HCT116 (cell line): ENCODE results near the gene PRRG2. TPM values are rescaled to one million over a fixed set of nuclear protein-coding genes. Genes with fewer than 3 reads are reported as not detected.

Experiments used
- ATAC-seq: fragments of 200-7000 bp; cut with Tn5 transposase; 2 replicates; pipeline ENCODE4 v1.9.1; 2020; ENCODE audit warnings: mild to moderate bottlenecking, moderate library complexity
- BruUV-seq: library from RNA; stranded (reverse); fragments of 400-500 nt; replicated peaks from 2 replicates; lab custom pipeline; 2021; lab: Mats Ljungman, UMichigan
- CTCF ChIA-PET: fragments of 300-600 bp; sonication (Branson Sonifier 250); formaldehyde crosslinking; loops from one replicate; lab custom pipeline; 2021; ENCODE audit warnings: antibody characterized with exemption; lab: Charles Lee
- POLR2A ChIA-PET: fragments of 300-600, 350-600 bp; sonication (Branson Sonifier 250); formaldehyde crosslinking; loops from one replicate; lab custom pipeline; 2021; ENCODE audit warnings: antibody characterized with exemption; lab: Charles Lee
- RAD21 ChIA-PET, 2 experiments: fragments of 300-600 bp; sonication (Branson Sonifier 250); formaldehyde crosslinking; loops; one replicate each; lab custom pipeline; 2023; ENCODE audit warnings: low total read pairs in 2 of 2; ENCODE audit not compliant: uncharacterized antibody in 2 of 2, unreplicated experiment in 2 of 2, low non-redundant PET in 1 of 2; lab: Charles Lee
- DNase-seq: peaks from one replicate; pipeline ENCODE4 v3.0.0-alpha.2; 2010; ENCODE audit warnings: low read depth, low spot score
- H2AFZ ChIP-seq: fragments of 200-600 bp; shearing (Covaris generic), sonication (generic); 2 replicates; pipeline ENCODE4 v1.6.1; 2017; ENCODE audit warnings: low read depth, mixed run types, mixed read lengths, antibody characterized with exemption, low read length; ENCODE audit not compliant: poor library complexity, severe bottlenecking
- H3K27ac ChIP-seq: 2 replicates; pipeline ENCODE4 v1.5.1; 2012; ENCODE audit warnings: low read depth, low read length
- H3K27me3 ChIP-seq: fragments of 200-600 bp; sonication (generic); 2 replicates; pipeline ENCODE4 v1.6.1; 2016; ENCODE audit warnings: mixed run types, low read length, mixed read lengths; ENCODE audit not compliant: insufficient read depth
- H3K36me3 ChIP-seq, 2 experiments: fragments of 200-500 bp in 1 of 2; fragments of 200-600 bp in 1 of 2; sonication (Bioruptor generic) in 1 of 2; sonication (generic) in 1 of 2; 2 replicates each; pipeline versions ENCODE4 v1.5.1 to v1.6.1; 2014 to 2016; ENCODE audit warnings: low read length in 2 of 2, inconsistent platforms in 1 of 2, mixed read lengths in 1 of 2, mixed run types in 1 of 2; ENCODE audit not compliant: insufficient read depth in 2 of 2, control insufficient read depth in 1 of 2
- H3K4me1 ChIP-seq, 2 experiments: fragments of 200-600 bp in 1 of 2; sonication (generic) in 1 of 2; 2 replicates each; pipeline versions ENCODE4 v1.5.1 to v1.6.1; 2012 to 2017; ENCODE audit warnings: low read length in 2 of 2, inconsistent platforms in 1 of 2, mild to moderate bottlenecking in 1 of 2, mixed read lengths in 1 of 2, mixed run types in 1 of 2, moderate library complexity in 1 of 2; ENCODE audit not compliant: insufficient read depth in 2 of 2, control insufficient read depth in 1 of 2
- H3K4me2 ChIP-seq: fragments of 200-600 bp; sonication (generic); 2 replicates; pipeline ENCODE4 v1.6.1; 2017; ENCODE audit warnings: mixed run types, low read length, mixed read lengths
- H3K4me3 ChIP-seq, 2 experiments: fragments of 200-600 bp in 1 of 2; sonication (generic) in 1 of 2; replicated peaks in 1 of 2; 2 replicates each; pipeline ENCODE4 v1.5.1; 2011 to 2016; ENCODE audit warnings: low read length in 2 of 2, control low read depth in 1 of 2, low read depth in 1 of 2, mild to moderate bottlenecking in 1 of 2, mixed read lengths in 1 of 2, mixed run types in 1 of 2
- H3K79me2 ChIP-seq: fragments of 200-600 bp; sonication (generic); 2 replicates; pipeline ENCODE4 v1.6.1; 2017; ENCODE audit warnings: mild to moderate bottlenecking, mixed run types, low read length, moderate library complexity, mixed read lengths; ENCODE audit not compliant: insufficient read depth
- H3K9ac ChIP-seq: fragments of 200-600 bp; sonication (generic); 2 replicates; pipeline ENCODE4 v1.6.1; 2016; ENCODE audit warnings: low read length, mixed read lengths
- H3K9me2 ChIP-seq: fragments of 200-600 bp; sonication (generic), shearing (Covaris generic); 2 replicates; pipeline ENCODE4 v1.6.1; 2017; ENCODE audit warnings: mixed run types, mild to moderate bottlenecking, moderate library complexity; ENCODE audit not compliant: insufficient read depth
- H3K9me3 ChIP-seq, 2 experiments: fragments of 200-500 bp in 1 of 2; fragments of 200-600 bp in 1 of 2; sonication (Bioruptor generic) in 1 of 2; sonication (generic) in 1 of 2; 2 replicates each; pipeline ENCODE4 v1.6.1; 2014 to 2017; ENCODE audit warnings: low read length in 2 of 2, mixed read lengths in 2 of 2, inconsistent platforms in 1 of 2, low read depth in 1 of 2, mild to moderate bottlenecking in 1 of 2, mixed run types in 1 of 2, moderate library complexity in 1 of 2; ENCODE audit not compliant: control insufficient read depth in 1 of 2, insufficient read depth in 1 of 2
- H4K20me1 ChIP-seq: fragments of 200-600 bp; sonication (generic), shearing (Covaris generic); 2 replicates; pipeline ENCODE4 v1.6.1; 2017; ENCODE audit warnings: mixed run types, mild to moderate bottlenecking, moderate library complexity; ENCODE audit not compliant: insufficient read depth
- EGR1 ChIP-seq: IDR thresholded peaks from 2 replicates; pipeline ENCODE4 v1.6.1; 2012; ENCODE audit warnings: low read depth
- EZH2phosphoT487 ChIP-seq: fragments of 200-600 bp; IDR thresholded peaks from 2 replicates; pipeline ENCODE4 v1.6.1; 2018; ENCODE audit warnings: antibody characterized with exemption, borderline replicate concordance
- POLR2AphosphoS5 ChIP-seq: IDR thresholded peaks from 2 replicates; pipeline ENCODE4 v1.6.1; 2011; ENCODE audit warnings: mild to moderate bottlenecking, low read depth, low read length, moderate library complexity
- RAD21 ChIP-seq: IDR thresholded peaks from 2 replicates; pipeline ENCODE4 v1.6.1; 2012; ENCODE audit warnings: low read depth, mild to moderate bottlenecking
- REST ChIP-seq: IDR thresholded peaks from 2 replicates; pipeline ENCODE4 v1.6.1; 2012; ENCODE audit warnings: low read depth
- SP1 ChIP-seq: IDR thresholded peaks from 2 replicates; pipeline ENCODE4 v1.6.1; 2012; ENCODE audit warnings: low read depth
- TCF7L2 ChIP-seq: IDR thresholded peaks from 2 replicates; pipeline ENCODE4 v1.7.0; 2011; ENCODE audit warnings: borderline replicate concordance, inconsistent platforms; ENCODE audit not compliant: insufficient read depth, insufficient read length; ENCODE audit errors: extremely low read depth
- YY1 ChIP-seq: IDR thresholded peaks from 2 replicates; pipeline ENCODE4 v1.6.1; 2011; ENCODE audit warnings: low read length, low read depth, moderate library complexity, mild to moderate bottlenecking; ENCODE audit not compliant: insufficient replicate concordance; ENCODE audit errors: extremely low read depth
- ZFX ChIP-seq: fragments of 450-650 bp; IDR thresholded peaks from 2 replicates; pipeline ENCODE4 v1.6.1; 2017
- intact Hi-C: fragments of 100-400 bp; cut with micrococcal nuclease; formaldehyde crosslinking; loops from 2 replicates; pipeline ENCODE4 v1.10.0; 2022
- total RNA-seq: library from RNA; stranded (reverse); gene quantifications from one replicate; pipeline ENCODE4 v1.2.1, GENCODE V29; 2021; ENCODE audit not compliant: unreplicated experiment

The PRRG2 gene
- total RNA-seq, 1 experiment from 2014 or later = 6.2 TPM

- Histone ChIP-seq H3K4me3 (peak overlapping the region; percentile 68 to 92), H3K9me3 (no peaks in the 10 kb centered on the region), H4K20me1 (no peaks in the 10 kb centered on the region), H3K36me3 (no peaks in the 10 kb centered on the region; a peak in 1 of 4 replicates), H2AFZ (no peak overlapping the region), H3K27me3 (no peaks in the 10 kb centered on the region), H3K4me1 (peaks cover 13 to 44% of the 10 kb centered on the region in 2 experiments)
- ChIA-PET CTCF (interaction anchor here (0.9 to 2.3 kb wide), 2 partner anchors 68 to 92 kb away, joined by 5 to 12 read pairs; no protein-coding TSS in a partner anchor), RAD21 (interaction anchor here in 1 of 2 experiments (0.6 kb wide), 1 partner anchor 47 kb away, joined by 6 read pairs; no protein-coding TSS in a partner anchor)
- peak; percentile 33 for ATAC-seq
- TF ChIP-seq TCF7L2 (peak; percentile 13), YY1 (no peak), POLR2AphosphoS5 (peak; percentile 44; the same call in 1 of the 2 replicates), EZH2phosphoT487 (no peak), RAD21 (no peak), EGR1 (peak; percentile 69; the same call in 1 of the 2 replicates), REST (no peak), ZFX (no peak), SP1 (peak; percentile 47; the same call in 1 of the 2 replicates)
- TF ChIP-seq, all 23 proteins: peak for 4
- DNase-seq = no peak
- intact Hi-C loops = loop anchor here (2.0 kb wide), 1 partner anchor 23 kb away; no protein-coding TSS in a partner anchor
- H3K9me2 ChIP-seq = no peaks in the 10 kb centered on the region
- H3K9ac ChIP-seq = peak overlapping the region; percentile 99
- no TSS peak for BruUV-seq
- peak overlapping the region; percentile 92 for H3K4me2 ChIP-seq
- peak overlapping the region; percentile 98 for H3K27ac ChIP-seq
- H3K79me2 ChIP-seq = peaks cover 19% of the 10 kb centered on the region
- POLR2A ChIA-PET = interaction anchor here (1.2 to 4.7 kb wide), 2 partner anchors 37 to 46 kb away, joined by 4 to 50 read pairs; partner anchors contain the start of gene PRR12
Observed at GRCh38 chr19:49637821-49638738, 57.0 kb downstream of the PRRG2 start.
